HG03432 (cell line): ENCODE results near the gene TMEM72.
"Not testable (repeated sequence)": the region's sequence is repeated elsewhere in the genome, so short reads cannot be mapped to it uniquely, and the experiment has no call there.

Source experiments
- ATAC-seq: cut with Tn5 transposase; IDR thresholded peaks from one replicate; pipeline ENCODE4 v1.9.1; 2021; ENCODE audit warnings: mild to moderate bottlenecking, moderate library complexity; ENCODE audit not compliant: unreplicated experiment

The TMEM72 gene

GRCh38 chr10:44911081-44911540, at the start of gene TMEM72:
Gene TMEM72 (plus strand): TSS chr10:44911337. CDS start chr10:44911513, 176 bp downstream.
- no peak for ATAC-seq

- ATAC-seq: no peak
These were observed 49.0 kb upstream of the TMEM72 start for GRCh38 chr10:44862006-44862751.

DNA sequence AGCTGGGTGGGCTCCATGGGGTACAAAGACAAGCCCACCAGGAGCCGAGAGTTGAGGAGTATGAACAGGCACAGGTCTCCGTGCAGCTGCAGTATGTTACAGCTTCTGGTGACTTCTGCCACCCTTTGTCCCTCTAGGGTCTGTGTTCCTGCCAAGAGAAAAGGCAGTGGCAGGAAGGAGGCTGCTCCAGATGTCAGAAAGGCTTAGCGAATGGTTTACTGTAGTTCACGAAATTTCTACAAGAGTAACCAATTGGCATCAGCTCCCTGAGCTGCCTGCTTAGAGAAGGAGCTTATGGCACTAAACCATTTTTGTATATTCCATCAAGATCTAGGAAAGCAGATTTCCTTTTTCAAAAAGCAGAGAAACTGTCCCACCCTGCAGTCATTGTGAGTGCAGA, 48.2 kb upstream of the TMEM72 start:
- ATAC-seq: no peak

DNA sequence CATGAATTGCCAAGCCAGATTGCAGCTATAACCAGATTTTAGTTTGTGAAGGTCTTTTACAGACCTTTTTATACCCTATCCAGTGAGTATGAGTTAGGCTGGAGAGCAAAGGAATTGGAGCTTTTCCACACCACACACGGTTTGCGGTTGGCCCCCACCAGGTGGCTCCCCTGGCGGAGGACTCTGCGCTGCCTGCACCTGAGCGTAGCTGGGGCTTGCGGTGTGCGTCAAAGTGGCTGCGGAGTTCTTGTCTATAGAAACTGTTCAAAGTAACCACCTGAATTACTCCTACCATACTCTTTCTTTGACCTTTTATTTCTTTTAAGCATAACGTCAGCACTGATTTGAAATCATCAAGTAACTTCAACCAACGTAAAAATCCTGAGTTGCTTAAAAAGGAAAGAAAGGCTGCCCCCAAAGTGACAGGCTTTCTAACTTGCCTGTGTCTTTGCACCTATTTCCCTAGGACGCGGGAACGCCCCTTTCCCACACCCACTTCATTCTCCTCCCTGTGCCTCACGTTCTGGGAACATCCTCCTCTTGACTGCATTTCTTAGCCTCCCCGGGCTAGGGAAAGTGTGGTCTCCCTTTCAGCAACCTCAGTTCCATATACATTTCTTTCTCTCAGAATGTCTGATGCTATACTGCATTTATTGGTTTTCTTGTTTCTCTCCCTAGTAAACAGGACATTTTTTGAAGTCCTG, 47.6 kb upstream of the TMEM72 start:
- ATAC-seq: no peak

- no peak for ATAC-seq
These were observed 47.1 kb upstream of the TMEM72 start for GRCh38 chr10:44864051-44864450.

- ATAC-seq: peak; percentile 96
These were observed 46.4 kb upstream of the TMEM72 start for GRCh38 chr10:44864637-44865288.

DNA sequence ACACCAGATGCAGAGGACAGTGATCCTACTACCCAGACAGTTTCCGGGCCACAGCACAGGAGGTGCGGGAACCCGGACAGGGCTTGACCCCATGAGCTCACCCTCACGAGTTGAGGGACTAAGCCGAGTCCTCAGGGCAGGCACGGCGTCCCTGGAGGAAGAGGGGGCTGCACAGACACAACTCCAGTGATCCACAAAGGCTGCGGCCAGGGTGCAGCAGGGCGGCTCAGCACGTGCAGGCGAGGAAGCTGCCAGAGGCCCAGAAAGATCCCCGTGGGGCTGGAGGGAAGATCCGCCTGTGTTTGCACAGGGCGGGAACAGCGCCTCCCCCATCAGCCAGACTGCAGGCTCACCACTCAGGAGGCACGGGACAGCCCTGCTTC, 45.9 kb upstream of the TMEM72 start:
- no peak for ATAC-seq

DNA sequence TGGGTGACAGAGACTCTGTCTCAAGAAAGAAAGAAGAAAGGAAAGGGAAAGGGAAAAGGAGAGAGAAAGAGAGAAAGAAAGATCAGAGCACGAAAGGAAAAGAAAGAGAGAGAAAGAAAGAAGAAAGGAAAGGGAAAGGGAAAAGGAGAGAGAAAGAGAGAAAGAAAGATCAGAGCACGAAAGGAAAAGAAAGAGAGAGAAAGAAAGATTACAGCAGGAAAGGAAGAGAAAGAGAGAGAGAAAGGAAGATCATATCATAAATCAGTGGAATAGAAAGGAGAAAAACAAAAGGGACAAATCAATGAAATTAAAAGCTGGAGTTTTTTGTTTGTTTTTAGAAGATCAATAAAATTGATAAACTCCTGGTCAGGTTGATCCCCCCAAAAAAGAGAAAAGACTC, 44.8 kb upstream of the TMEM72 start:
- ATAC-seq: not testable (repeated sequence)

DNA sequence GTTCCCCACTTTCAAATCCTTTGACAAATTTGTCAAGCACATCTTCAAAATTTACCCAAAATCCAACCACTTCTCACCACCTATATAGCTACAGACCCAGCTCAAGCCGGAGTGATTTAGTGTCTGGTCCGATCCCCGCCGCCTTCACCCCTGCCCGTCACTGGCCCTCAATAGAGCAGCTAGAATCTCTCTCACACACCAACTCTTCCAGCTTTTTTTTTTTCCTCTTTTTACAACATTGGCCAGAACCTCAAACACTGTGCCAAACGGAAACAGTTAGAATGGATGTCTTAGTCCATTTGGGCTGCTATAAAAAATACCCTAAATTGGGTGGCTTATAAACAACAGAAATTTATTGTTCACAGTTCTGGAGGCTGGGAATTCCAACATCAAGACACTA, 41.1 kb upstream of the TMEM72 start:
- ATAC-seq: no peak

DNA sequence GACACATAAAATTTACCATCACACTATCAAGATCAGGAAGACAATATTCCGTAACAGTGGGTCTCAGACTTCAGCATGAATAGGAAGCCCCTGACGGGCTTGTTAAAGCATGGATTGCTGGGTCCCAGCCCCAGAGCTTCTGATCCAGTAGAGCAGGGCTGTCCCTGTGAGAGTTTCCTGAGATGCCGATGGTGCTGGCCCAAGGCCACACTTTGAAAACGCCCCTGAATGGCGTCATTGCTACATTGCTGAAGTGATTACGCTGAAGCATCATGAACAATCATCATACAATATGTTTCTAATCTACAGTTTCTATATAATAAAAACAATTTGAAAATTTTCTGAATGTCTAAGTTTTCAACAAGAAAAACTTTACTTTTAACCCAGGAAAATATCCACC, 38.0 kb upstream of the TMEM72 start:
- ATAC-seq: no peak

DNA sequence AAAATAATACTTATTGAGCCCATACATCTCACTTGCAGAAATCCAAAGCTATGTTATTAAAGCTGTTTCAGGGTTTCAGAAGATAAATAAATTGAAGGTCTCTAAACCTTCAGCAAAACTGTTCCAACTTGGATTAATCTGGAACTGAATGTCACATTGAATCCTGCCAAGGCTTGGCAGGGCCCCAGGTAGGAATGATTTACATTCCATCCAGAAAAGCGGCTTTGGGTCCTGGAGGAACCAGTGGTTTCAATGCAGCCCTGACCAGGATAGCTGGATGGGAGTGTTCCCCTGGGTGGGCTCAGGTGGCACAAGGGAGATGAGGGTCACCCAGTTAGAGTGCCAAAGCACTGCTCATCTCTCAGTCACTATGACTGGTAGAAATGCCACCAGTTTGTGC, 37.0 kb upstream of the TMEM72 start:
- no peak for ATAC-seq

DNA sequence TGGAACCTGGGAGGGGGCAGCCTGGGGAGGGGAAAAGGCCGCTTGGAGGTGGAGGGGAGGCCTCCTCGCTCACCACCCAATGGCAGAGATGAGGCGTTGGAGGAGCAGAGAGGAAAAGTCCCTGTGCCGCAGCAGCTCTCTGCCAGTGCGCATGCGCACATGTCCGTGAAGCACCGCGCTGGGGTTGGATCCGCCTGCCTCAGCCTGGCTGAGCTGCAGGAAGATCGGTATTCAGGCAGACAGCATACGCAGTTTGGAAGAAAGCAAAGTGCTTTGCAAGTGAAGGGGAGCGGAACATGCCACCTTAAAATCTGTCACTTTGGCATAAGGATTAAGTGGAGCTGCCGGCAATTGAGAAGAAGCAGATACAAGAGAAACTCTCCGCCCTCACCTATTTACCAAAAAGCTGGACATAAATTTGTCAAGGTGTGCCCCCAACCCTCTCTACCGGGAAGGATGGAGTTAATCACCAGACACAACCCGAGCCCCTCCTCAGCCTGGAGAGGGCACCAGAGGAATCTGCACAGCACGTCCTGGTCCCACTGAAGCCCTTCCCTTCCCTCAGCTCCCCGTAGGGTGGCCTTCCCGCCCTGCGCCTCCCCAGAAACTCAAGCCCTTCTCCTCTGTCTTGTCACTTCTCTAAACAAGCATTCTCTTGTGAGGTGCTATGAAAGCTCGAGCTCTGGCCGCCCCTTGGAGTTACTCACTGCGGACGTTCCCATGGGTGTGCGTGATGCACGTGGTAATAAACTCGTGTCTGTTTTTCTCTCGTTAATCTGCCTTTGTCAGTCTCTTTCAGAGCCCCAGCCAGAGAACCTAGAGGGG, 32.2 kb upstream of the TMEM72 start:
- ATAC-seq: peak; percentile 92

- ATAC-seq: no peak
These were observed 31.6 kb upstream of the TMEM72 start for GRCh38 chr10:44879531-44879899.

- no peak for ATAC-seq
These were observed 30.9 kb upstream of the TMEM72 start for GRCh38 chr10:44880090-44880715.

- no peak for ATAC-seq
These were observed 29.5 kb upstream of the TMEM72 start for GRCh38 chr10:44881649-44882048.

- ATAC-seq: no peak
These were observed 28.9 kb upstream of the TMEM72 start for GRCh38 chr10:44882166-44882720.

DNA sequence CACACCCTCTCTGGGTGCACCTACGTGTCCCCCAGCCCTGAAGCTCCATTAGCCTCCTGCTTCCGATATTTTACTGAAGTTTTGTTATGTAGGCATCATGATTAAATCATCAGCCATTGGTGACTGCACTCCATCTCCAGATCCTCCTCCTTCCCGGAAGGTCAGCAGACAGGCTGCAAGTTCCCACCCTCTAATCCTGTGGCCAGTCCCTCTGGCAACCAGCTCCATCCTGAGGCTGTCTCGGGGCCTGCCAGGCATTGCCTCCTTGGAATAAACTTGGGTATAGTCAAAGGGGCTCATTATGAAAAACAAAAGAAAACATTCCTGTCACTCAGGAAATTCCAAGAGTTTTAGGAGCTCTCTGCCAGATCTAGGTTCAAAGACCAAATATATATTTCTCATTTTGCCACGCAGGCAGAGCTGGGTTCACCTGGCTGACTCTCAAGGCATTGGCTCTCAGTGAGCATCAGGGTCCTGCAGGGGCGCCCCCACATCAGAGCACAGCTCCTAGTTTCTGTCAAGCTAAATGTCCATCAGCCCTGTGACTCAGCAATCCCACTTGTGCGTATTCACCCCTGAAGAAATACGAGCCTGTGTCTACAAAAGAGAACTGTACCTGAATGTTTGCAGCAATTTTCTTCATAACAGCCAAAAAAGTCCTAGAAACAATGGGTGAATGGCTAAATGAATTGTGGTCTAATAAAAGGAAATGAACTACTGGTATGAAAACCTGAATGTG, 27.4 kb upstream of the TMEM72 start:
- no peak for ATAC-seq

DNA sequence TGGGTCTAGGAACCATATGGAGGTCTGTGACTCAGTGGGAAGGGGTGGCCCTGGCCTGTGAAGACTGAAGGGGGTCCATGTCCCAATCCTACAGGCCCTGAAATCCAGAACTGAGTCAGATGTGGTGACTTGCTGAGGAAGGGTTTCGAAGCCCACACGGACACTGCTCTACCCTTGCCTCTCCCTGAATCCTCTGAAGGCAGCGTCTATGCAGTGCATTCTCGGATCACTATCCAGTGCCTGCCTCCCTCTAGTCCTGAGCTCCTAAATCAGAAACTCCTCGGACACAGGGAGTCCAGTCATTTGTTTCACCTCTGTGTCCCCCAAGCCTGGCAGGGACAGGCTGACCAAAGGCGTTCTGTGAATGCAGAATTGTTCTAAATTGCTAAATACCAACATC, 25.4 kb upstream of the TMEM72 start:
- ATAC-seq: no peak

GRCh38 chr10:44886966-44887365, 24.2 kb upstream of the TMEM72 start:
- ATAC-seq: no peak

- no peak for ATAC-seq
These were observed 22.3 kb upstream of the TMEM72 start for GRCh38 chr10:44888886-44889285.
